Upper lobe of right lung (tissue), 1 donor: ENCODE measurements around the gene LY86. TPM values are rescaled to one million over a fixed set of nuclear protein-coding genes. Genes with fewer than 3 reads are reported as not detected.
"Not testable (repeated sequence)": the region's sequence is repeated elsewhere in the genome, so short reads cannot be mapped to it uniquely, and the experiment has no call there.

ENCODE experiments used
- ATAC-seq: fragments of 200-7000 bp; cut with Tn5 transposase; one replicate; pipeline ENCODE4 v1.9.1; 2020; ENCODE audit warnings: mild to moderate bottlenecking, moderate library complexity
- DNase-seq: peaks from one replicate; pipeline ENCODE4 v3.0.0-alpha.2; 2020
- H3K27ac ChIP-seq: fragments of 200-600 bp; one replicate; pipeline ENCODE4 v1.8.0; 2022
- H3K27me3 ChIP-seq: fragments of 200-600 bp; one replicate; pipeline ENCODE4 v1.8.0; 2022; ENCODE audit warnings: mild to moderate bottlenecking
- H3K36me3 ChIP-seq: fragments of 200-600 bp; one replicate; pipeline ENCODE4 v1.8.0; 2022
- H3K4me1 ChIP-seq: fragments of 200-600 bp; one replicate; pipeline ENCODE4 v1.8.0; 2022
- H3K4me3 ChIP-seq: fragments of 200-600 bp; one replicate; pipeline ENCODE4 v1.8.0; 2022; ENCODE audit warnings: mild to moderate bottlenecking
- H3K9me3 ChIP-seq: fragments of 200-600 bp; one replicate; pipeline ENCODE4 v1.8.0; 2022
- intact Hi-C: fragments of 100-400 bp; cut with DNase I; formaldehyde crosslinking; loops from one replicate; pipeline ENCODE4 v1.11.0; 2022
- total RNA-seq: library from RNA; stranded (reverse); fragmentation: NEBNext Ultra II Directional; extraction: Animal tissue kit (Norgen Biotek cat#: 25700); gene quantifications from one replicate; pipeline ENCODE4 v1.2.1, GENCODE V29; 2021
- TF ChIP-seq, protein P1 (sequence below): fragments of 200-600 bp; IDR thresholded peaks from one replicate; pipeline ENCODE4 v1.8.0; 2022; ENCODE audit warnings: antibody characterized with exemption
- donor health status: DM: no; HTN: yes; CAD: no; lungs with severe emphysema.

Gene LY86
- total RNA-seq, 1 donor from 2014 or later: 13.8 TPM

DNA sequence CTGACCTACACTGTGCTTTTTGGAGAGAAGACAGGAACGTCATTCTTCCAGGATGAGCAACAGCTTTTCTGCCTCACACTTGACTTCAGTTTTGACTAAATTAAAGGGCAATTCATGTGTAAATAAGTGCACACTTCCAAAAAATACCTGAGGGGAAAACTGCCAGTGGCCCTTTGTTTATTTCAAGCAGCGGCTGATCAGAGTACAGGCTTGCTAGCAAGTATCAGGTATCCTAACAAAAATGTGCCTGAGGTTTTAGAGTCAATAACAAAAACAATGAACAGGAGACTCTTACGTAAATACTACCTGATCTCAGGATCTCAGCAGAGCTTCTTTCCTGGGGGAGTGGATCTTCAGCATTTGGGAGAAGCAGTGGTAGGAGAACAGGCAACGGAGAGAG is 12.4 kb downstream of the LY86 start:
- no peak overlapping the region for H3K27ac ChIP-seq
- no peak overlapping the region for H3K4me3 ChIP-seq
- H3K27me3 ChIP-seq: no peaks in the 10 kb centered on the region
- no peaks in the 10 kb centered on the region for H3K9me3 ChIP-seq
- TF ChIP-seq, protein P1, sequence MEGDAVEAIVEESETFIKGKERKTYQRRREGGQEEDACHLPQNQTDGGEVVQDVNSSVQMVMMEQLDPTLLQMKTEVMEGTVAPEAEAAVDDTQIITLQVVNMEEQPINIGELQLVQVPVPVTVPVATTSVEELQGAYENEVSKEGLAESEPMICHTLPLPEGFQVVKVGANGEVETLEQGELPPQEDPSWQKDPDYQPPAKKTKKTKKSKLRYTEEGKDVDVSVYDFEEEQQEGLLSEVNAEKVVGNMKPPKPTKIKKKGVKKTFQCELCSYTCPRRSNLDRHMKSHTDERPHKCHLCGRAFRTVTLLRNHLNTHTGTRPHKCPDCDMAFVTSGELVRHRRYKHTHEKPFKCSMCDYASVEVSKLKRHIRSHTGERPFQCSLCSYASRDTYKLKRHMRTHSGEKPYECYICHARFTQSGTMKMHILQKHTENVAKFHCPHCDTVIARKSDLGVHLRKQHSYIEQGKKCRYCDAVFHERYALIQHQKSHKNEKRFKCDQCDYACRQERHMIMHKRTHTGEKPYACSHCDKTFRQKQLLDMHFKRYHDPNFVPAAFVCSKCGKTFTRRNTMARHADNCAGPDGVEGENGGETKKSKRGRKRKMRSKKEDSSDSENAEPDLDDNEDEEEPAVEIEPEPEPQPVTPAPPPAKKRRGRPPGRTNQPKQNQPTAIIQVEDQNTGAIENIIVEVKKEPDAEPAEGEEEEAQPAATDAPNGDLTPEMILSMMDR: no peak
- intact Hi-C loops: no loop called here
- no peaks in the 10 kb centered on the region for H3K36me3 ChIP-seq
- ATAC-seq (no peak), DNase-seq (no peak)
- peaks cover 11% of the 10 kb centered on the region for H3K4me1 ChIP-seq

DNA sequence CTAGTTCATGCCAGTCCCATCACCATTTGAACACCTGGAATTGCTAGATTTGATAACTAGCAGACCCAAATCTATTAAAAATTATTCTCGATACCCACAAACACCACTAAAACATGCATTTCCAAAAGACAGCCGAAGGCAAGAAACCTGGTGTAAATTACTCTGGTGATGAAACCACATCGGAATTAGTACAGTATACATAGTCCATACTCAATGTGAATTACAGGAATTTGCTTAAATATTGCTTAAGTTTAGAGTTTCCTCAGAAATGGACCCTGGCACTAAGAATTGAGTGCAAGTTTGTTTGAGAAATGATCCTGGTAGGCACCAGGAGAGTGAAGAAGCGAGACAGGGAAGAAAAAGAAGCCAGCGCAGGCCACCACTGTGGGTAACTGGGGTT is 13.7 kb downstream of the LY86 start:
- no peaks in the 10 kb centered on the region for H3K9me3 ChIP-seq
- H3K27ac ChIP-seq: no peak overlapping the region
- H3K27me3 ChIP-seq: no peaks in the 10 kb centered on the region
- H3K4me1 ChIP-seq: no peaks in the 10 kb centered on the region
- intact Hi-C loops: no loop called here
- no peak overlapping the region for H3K4me3 ChIP-seq
- H3K36me3 ChIP-seq: no peaks in the 10 kb centered on the region
- no peak for DNase-seq
- TF ChIP-seq, protein P1: no peak
- no peak for ATAC-seq

DNA sequence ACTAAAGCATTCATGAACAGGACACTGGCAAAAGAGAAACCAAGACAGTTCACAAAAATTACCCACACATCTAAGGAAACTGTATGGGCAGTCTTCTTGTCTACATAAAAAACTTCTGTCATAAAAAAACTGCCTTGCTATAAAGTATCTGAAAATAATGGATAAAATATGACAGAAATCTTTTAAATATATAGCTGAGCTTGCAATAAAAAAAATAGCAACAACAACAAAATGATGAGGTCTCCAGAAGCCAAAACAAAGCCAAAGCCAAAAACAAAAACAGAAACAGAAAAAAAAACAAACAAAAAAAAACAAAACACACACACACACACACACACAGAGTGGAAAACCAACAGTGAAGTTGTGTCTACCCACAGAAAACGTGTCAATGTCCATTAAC is 14.8 kb downstream of the LY86 start:
- no peaks in the 10 kb centered on the region for H3K4me1 ChIP-seq
- H3K9me3 ChIP-seq: no peaks in the 10 kb centered on the region
- ATAC-seq: no peak
- no peaks in the 10 kb centered on the region for H3K36me3 ChIP-seq
- no peak overlapping the region for H3K4me3 ChIP-seq
- H3K27me3 ChIP-seq: no peaks in the 10 kb centered on the region
- TF ChIP-seq, protein P1: no peak
- DNase-seq: no peak
- intact Hi-C loops: no loop called here
- no peak overlapping the region for H3K27ac ChIP-seq

DNA sequence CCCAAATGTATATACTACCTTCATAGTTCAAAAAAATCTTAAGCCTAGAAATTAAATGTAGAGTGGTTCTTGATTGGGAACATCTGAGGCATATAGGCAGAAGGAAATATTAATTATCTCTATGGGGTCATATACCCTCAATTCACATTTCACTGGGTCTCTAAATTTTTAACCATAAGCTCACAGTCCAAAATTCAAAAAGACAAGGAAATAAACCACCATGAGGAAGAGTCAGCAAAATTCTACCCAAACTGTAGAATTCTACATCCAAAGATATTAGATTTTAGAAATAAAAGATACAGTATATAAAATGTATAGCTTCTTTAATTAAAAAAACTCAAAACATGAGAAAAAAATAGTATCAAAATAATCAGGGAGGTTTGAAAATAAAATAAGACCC is 15.5 kb downstream of the LY86 start:
- H3K9me3 ChIP-seq: no peaks in the 10 kb centered on the region
- ATAC-seq: no peak
- no peaks in the 10 kb centered on the region for H3K4me1 ChIP-seq
- intact Hi-C loops: no loop called here
- H3K36me3 ChIP-seq: no peaks in the 10 kb centered on the region
- TF ChIP-seq, protein P1: no peak
- H3K4me3 ChIP-seq: no peak overlapping the region
- no peak for DNase-seq
- no peak overlapping the region for H3K27ac ChIP-seq
- H3K27me3 ChIP-seq: no peaks in the 10 kb centered on the region

DNA sequence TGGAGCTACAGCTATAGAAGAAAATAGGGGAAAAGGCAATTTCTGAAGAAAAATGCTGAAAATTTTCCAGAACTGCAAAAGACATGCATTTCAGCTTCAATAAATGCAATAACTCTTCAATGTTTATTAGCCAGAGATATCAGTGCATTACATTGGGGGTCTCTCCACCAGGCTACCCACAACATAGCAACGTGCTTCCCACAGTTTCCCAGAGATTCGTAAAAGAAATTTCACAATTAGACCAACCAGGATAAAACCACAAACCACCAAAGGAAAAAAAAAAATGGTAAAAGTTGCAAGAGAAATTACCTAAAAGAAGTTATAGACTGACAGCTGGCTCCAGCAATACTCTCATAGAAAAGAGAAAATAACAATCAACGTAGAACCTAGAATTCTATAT is 16.0 kb downstream of the LY86 start:
- Histone ChIP-seq H3K36me3 (no peaks in the 10 kb centered on the region), H3K4me1 (no peaks in the 10 kb centered on the region), H3K27me3 (no peaks in the 10 kb centered on the region), H3K4me3 (no peak overlapping the region), H3K27ac (no peak overlapping the region), H3K9me3 (no peaks in the 10 kb centered on the region)
- intact Hi-C loops: no loop called here
- ATAC-seq (no peak), DNase-seq (no peak)
- TF ChIP-seq, protein P1: no peak

DNA sequence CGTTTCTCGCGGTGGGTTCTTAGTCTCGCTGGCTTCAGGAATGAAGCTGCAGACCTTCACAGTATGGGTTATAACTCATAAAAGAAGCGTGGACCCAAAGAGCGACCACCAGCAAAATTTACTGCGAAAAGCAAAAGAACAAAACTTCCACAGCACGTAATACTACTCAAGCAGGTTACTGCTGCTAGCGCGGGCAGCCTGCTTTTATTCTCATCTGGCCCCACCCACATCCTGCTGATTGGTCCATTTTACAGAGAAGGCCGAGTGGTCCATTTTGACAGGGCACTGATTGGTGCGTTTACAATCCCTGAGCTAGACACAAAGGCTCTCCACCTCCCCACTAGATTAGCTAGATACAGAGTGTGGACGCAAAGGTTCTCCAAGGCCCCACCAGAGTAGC is 17.4 kb downstream of the LY86 start:
- Histone ChIP-seq H3K9me3 (no peaks in the 10 kb centered on the region), H3K4me3 (no peak overlapping the region), H3K27ac (no peak overlapping the region), H3K4me1 (peaks cover 9% of the 10 kb centered on the region), H3K27me3 (no peaks in the 10 kb centered on the region), H3K36me3 (no peaks in the 10 kb centered on the region)
- TF ChIP-seq, protein P1: no peak
- DNase-seq (no peak), ATAC-seq (no peak)
- intact Hi-C loops: no loop called here

DNA sequence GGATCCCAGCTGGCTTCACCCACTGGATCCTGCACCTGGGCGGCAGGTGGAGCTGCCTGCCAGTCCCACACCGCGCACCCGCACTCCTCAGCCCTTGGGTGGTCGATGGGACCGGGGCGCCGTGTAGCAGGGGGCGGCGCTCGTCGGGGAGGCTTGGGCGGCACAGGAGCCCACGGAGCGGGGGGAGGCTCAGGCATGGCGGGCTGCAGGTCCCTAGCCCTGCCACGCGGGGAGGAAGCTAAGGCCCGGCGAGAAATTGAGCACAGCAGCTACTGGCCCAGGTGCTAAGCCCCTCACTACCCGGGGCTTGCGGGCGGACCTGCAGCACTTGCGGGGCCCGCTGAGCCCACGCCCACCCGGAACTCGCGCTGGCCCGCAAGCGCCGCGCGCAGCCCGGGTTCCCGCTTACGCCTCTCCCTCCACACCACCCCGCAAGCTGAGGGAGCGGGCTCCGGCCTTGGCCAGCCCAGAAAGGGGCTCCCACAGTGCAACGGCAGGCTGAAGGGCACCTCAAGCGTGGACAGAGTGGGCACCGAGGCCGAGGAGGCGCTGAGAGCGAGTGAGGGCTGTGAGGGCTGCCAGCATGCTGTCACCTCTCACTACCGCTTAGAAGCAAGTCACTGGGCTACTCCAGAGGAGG is 18.0 kb downstream of the LY86 start:
- H3K9me3 ChIP-seq, H3K36me3 ChIP-seq, ATAC-seq, H3K4me1 ChIP-seq, intact Hi-C loops, H3K27ac ChIP-seq, DNase-seq, H3K4me3 ChIP-seq, H3K27me3 ChIP-seq: not testable (repeated sequence)
